Lung microvascular endothelial cell (primary cell): ENCODE data around the gene ARHGAP22. TPM values are rescaled to one million over a fixed set of nuclear protein-coding genes. Genes with fewer than 3 reads are reported as not detected.
A peak's percentile ranks its signal among the peaks of the same experiment; 100 is the strongest.

Experiments used
- DNase-seq, 2 donors: peaks; one replicate each; pipeline versions ENCODE4 v3.0.0 to v3.0.0-alpha.2; 2010; ENCODE audit warnings: low read depth in 2 of 2
- total RNA-seq: library from RNA; depleted of rRNA; stranded (reverse); fragments of >200 nt; gene quantifications from 2 replicates; pipeline ENCODE4 v1.2.1, GENCODE V29; 2014

ARHGAP22 gene
- total RNA-seq, 1 donor from 2014 or later: 1.4 TPM

DNA sequence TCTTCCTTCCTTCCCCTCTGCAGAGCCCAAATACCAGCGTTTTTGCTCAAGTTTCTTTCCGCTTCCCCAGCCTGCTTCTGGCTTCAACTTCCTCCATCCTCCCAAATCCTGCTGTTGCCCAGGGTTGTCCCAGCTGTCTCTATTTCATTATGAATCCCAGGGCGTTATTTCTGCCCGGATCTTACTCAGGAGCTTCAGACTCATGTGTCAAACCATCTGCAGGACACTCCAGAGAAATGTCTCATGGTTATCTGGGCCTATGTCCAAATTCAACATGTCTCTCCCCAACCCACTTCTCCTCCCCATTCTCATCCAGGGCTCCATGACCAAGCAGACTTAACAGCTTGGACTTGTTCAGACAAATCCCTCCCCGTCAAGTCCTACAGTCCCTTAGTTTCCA, 15.6 kb downstream of the ARHGAP22 start:
- peak; percentile 41 to 87 for DNase-seq

GRCh38 chr10:48587819-48588218, 17.1 kb downstream of the ARHGAP22 start:
- peak in 1 of 2 donors; percentile 13 for DNase-seq

DNA sequence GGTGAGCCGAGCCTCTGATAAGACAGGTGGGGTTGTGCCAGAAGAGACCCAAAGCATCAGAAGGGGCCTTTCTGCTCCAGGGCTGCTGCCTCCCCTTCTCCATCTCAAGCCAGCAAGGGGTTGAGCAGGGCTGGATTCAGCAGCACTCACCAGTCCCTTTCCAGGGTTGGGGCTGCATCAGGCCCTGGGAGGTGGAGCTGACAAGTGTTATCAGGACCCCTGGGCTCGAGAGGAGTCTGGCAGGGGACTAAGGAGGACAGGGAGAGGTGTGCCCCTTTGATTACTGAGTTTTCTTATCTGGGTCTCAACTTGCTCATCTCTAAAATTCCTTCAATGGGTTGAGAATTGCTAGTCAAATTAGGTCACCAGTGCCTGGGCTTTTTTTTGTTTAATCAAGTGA, 17.8 kb downstream of the ARHGAP22 start:
- DNase-seq: no peak

DNA sequence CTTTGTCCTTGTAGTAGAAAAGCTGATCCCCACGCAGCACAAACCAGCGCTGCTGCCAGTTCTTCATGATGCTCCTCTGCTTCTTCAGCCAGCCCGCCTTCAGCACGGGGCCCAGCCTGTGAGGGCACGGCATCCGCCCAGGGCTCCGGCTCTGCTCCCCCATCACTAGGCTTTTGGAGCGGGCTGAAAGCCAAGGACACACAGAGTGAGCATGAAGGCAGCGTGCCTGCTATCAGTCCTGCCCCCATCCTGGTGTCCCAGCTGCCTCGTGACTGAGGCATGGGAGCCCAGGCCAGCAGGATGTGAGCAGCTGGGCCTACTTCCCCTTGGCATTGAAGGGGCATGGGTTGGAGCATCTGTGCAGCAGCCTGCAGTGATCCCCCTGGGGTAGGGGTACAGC, 21.9 kb downstream of the ARHGAP22 start:
- no peak for DNase-seq

GRCh38 chr10:48580236-48580635, 24.6 kb downstream of the ARHGAP22 start:
- DNase-seq: no peak

DNA sequence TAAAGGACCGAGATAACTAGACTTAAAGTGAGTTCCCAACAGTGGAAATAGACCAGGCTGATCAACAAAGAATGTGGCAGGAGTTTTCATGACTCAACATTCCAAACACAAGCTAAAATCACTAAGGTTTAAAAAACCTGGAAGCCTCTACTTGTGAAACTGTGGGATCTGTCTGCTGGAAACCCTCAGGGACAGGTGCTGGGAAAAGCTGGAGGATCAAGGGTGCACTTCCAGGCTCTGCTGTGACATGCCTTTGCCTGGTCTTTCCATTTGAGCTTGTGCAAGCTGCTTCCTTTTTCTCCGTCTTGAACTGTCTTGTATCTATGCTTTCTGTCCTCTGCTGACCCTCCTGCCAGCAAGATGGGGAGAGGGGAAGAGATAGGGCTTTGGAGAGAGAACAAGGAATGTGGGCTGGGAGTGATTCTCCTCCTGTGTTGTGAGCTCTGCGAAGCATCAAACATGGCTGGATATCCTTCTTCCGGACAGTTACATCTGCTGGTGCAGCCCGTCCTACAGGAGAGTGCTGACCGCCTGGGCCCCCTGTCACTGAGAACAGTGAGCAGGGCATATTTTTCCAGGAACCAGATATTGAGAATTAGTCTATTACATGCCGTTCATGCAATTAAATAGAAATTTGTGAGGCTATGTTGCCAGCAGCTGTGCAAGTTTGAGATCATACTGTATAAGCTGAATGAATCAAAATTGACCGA, 25.5 kb downstream of the ARHGAP22 start:
- DNase-seq: no peak

DNA sequence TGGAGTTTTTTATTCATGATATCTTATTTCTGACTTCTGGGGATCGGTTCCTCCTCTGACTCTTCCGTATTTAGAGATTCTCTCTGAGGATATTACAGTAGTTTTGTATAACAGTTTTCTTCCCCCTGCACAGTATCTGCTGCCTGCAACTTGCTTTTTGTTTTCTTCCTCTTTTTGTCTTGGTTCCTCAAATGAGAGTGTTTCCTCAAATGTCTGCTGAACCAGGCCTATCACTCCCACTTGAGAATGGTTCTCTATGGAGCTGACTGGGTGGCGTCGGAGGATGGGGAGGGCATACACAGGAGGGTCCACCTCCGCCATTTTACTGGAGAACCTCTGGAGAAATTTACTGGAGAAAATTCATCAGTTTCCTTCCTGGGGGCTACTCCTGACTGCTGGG, 27.7 kb downstream of the ARHGAP22 start:
- no peak for DNase-seq

GRCh38 chr10:48576501-48576900, 28.4 kb downstream of the ARHGAP22 start:
- DNase-seq: no peak

DNA sequence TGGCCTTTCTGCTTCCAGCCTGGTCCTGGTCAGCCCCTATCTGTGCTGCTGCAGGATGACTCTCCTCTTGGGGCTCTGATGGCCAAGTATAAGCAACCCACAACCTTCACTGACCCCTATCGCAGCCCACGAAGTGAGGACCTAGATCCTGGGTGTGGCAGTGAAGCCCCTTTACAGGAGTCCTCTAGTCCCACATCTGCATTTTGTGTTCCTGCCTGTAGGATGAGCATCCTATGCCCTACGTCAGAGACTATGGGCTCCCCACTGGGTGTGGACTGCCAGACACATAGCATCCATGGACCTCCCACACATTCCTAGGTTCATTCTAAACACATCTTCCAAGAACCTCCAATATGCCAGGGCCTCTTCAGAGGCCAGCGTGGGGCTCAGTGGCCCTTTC, 29.0 kb downstream of the ARHGAP22 start:
- DNase-seq: no peak

DNA sequence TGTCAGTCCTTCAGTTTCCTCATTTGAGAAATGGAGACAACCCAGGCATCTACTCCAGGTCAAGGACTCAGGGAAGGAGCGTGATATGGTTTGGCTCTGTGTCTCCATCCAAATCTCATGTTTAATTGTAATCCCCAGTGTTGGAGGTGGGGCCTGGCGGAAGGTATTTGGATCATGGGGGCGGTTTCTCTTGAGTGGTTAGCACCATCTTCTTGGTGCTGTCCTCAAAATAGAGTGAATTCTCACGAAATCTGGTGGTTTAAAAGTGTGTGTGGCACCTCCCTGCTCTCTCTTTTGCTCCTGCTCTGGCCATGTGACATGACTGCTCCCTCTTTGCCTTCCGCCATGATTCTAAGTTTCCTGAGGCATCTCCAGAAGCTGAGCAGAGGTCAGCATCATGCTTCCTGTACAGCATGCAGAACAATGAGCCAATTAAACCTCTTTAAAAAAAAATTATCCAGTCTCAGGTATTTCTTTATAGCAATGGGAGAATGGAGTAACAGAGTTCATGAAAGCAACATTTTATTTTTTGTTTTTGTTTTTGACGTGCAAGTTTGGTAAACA, 30.0 kb downstream of the ARHGAP22 start:
- DNase-seq: peak in 1 of 2 donors; percentile 51

DNA sequence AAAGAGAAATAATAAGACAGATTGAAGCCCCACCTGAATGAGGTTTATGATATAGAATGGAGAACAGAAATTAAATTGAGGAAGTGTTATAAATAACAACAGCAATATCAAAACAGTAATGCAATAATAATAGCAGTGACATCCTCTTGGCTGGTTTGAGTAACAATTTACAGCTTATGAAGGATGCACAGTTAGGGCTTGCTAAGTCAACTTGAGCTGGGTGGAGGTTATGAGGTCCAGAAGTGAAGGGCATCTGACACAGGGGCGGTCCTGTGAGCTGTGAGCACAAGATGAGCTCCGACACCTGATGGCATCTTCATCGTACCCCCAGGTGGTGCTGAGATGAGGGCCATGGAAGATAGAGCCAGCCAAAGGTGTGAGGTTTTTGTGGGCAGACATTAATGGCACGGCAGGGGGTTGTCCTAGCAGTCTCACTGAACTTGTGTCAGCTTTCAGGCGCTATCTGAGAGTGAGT, 30.5 kb downstream of the ARHGAP22 start:
- no peak for DNase-seq

DNA sequence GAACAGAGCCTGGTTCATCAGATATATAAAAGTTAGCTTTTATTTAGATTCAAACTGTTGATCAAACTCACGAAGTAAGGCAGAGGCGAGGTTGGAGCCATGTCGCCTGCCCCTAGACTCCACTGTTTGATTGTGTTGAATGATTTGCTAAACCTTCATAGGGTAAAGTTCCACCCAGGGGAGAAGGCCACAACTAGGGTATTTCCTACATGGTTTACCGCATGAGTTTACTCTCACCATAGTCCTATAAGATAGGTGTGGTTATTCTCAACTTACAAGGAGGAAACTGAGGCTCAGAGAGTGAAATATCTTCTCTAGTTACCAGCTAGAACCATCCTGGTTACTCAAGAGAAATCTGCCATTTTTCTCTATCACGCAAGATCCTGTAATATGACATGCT, 31.8 kb downstream of the ARHGAP22 start:
- no peak for DNase-seq

DNA sequence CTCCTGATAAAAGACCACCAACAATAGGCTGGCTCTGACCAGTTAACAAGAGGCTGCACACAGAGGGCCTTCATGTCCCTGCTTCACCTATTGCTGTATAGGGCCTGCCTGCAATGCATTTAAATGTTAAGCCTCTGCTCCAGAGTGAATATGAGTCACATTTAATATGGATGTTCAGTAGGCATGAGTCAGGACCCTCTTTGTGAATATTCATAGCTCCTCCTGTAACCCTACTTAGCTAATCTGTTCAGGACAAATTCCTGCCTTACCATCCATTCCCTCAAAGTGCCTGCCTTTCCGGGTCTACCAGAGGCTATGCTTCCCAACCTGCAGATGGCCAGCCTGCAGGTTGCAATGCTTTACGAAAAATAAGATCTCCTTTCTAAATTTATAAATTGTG, 32.5 kb downstream of the ARHGAP22 start:
- DNase-seq: peak in 1 of 2 donors; percentile 21

- no peak for DNase-seq
Measured at GRCh38 chr10:48568546-48568945, 36.3 kb downstream of the ARHGAP22 start.

DNA sequence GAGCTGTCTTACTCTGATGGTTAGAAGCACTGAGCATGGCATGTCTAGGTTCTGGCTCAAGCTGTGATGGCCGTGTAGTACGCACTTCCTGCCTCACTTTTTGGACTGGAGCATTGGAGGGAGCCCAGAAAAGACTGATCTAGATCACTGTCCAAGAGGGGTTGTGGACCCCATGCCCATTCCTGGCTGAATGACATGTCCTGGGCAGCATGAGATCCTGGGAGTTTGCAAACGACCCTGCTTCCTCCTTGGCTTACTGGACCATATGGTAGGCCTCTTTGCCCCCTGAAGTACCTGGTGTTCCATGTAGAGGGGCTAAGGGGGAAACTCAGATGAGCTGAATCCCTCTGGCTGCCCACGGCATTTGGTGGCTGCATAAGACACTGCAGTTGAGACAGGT, 36.7 kb downstream of the ARHGAP22 start:
- no peak for DNase-seq

- DNase-seq: no peak
Measured at GRCh38 chr10:48567346-48567745, 37.5 kb downstream of the ARHGAP22 start.

GRCh38 chr10:48564466-48565160, 40.3 kb downstream of the ARHGAP22 start:
- no peak for DNase-seq

DNA sequence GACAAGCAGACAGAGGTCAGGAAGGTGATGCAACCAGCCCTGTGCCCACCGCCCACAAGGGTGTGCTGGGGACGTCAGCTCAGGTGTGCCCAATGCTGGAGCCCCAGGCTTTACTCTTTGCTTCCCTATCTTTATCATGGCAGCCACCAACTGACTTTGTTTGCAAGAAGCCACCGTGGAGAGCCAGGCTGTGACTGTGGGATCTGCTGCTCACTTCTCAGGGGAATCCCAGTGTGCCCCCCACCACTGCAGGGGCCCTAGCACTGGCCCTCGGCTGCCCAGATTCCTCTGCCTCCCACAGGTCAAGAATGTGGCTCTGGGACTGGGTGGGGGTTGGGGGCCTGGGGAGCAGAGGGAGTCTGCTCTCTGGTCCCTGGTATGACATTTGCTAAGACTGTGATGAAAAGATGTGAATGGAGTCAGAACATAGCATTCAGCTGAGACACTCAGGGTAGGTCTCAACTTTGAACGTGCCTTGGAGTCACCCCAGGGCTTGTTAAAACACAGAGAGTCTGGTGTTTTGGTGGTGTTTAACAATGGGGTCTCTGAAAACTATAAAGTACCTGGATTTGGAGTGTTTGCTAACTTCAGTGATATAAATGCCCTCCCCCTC, 47.3 kb downstream of the ARHGAP22 start:
- DNase-seq: no peak

DNA sequence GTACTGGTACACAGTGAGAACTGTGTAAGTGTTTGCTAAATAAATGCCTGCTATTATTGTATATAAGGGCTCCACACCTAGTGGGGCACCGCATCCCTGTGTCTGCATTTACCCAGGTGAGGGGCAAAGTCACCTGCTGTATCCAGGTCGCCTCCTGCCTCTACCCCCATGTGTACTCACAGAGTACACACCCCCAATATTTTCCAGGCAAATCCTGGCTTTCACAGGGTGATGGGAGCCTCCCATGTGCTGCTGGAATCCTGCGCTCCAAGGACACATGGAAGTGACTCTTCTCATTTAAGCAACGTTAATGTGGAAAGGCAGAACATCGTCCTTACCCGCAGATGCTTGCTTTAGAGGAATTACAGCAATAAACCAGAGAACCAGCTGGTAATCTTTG, 48.2 kb downstream of the ARHGAP22 start:
- no peak for DNase-seq

DNA sequence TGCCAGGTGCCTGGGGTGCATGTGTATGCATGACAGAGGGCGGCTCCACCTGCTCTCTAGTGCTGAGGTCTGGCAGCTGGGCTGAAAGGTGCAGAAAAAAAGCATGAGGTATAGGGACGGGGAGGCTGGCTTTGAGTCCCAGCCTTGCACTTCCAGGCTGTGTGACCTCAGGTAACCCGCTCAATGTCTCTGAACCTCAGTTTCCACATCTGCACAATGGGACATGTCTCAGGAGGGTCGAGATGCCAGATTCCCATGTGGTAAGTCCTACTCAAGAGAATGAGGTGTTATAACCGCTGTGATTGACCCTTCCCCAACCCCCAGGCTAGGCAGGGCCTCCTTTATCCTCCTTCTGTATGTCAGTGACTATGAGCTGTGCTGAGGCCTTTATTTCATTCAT, 48.8 kb downstream of the ARHGAP22 start:
- no peak for DNase-seq

DNA sequence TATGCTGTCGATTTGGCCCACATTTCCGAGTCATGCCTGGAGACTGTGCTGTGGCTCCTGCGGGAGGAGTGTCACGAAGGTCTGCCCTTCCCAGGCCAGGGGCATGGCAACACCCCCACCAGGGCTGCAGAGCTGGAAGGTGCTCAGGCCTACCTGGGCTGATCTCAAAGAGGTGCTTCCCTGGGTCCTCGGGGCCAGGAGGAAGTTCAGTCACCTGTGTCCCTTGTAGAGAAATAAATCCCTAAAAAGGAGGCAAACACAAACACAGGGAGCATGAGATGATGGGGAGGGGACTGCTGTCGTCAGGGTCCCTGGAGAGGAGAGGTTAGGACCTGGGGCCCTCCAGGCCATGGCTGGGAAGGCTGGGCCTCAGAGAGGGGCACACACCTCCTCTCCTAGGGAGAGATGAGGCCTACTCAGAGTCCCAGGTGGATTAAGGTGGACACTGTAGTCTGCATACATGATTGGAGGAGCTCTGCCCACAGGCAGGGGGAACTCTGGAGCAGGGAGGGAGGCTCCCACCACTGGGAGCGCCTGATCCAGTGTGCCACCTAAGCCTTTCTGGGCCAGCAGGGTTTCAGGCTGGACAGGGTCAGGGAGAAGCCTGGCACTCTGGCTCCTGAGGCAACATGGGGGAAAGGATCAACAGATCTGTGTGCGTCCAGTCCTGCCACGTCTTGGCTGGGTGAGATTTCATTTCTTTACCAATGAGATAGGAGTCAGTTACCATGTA, 49.4 kb downstream of the ARHGAP22 start:
- DNase-seq: no peak

GRCh38 chr10:48554656-48555055, 50.2 kb downstream of the ARHGAP22 start:
- DNase-seq: no peak
